ENCODE data around the gene DPPA3.

GRCh38 chr12:7678744-7679143 is 32.5 kb upstream of the DPPA3 start:
- TF ChIP-seq CTCF (IDR thresholded peaks at IDR 0.05) (no peak), EP300 (IDR thresholded peaks at IDR 0.05) (no peak), POLR2A (IDR thresholded peaks at IDR 0.05) (no peak), POLR2AphosphoS5 (IDR thresholded peaks at IDR 0.05) (no peak)
